ENCODE measurements around the gene KNDC1. TPM values are rescaled to one million over a fixed set of nuclear protein-coding genes. Genes with fewer than 3 reads are reported as not detected.

Gene KNDC1
- total and polyA plus RNA-seq, 2 donors (not counting 1 experiment from before 2014, with no cell fraction given), result 0.17 to 0.45 TPM

DNA sequence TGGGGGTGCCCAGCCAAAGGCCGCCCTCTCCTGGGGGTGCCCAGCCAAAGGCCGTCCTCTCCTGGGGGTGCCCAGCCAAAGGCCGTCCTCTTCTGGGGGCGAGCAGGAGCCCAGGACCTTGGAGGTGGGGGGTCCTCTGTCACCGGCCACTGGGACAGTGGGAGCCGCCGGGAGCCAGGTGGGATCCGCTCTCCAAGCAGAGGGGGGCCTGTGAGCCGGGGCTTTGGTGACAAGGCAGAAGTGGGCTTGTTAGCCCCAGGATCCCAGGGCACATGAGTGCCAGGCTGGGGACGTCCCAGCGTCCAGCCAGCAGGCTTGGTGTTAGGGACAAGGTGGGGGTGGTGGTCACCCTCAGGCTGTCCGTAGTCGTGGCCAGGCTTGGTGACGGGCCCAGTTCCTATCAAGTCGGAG is 40.6 kb downstream of the KNDC1 start:
- no peak overlapping the region for H3K4me3 Mint-ChIP-seq
- H3K4me1 Mint-ChIP-seq, result no peaks in the 10 kb centered on the region
- Histone ChIP-seq H3K4me1 (ENCODE audit: control insufficient read depth in 2 of 2, insufficient read depth in 2 of 2, low read length in 2 of 2) (no peaks in the 10 kb centered on the region), H3K4me3 (ENCODE audit: control extremely low read depth in 1 of 5, extremely low read depth in 1 of 5, insufficient read depth in 1 of 5, low read depth in 2 of 5, low read length in 4 of 5) (no peak overlapping the region), H3K9me3 (ENCODE audit: control extremely low read depth in 1 of 3, control insufficient read depth in 2 of 3, insufficient read depth in 1 of 3, low read length in 2 of 3) (no peaks in the 10 kb centered on the region), H2AFZ (ENCODE audit: insufficient read depth, low read depth, low read length, poor library complexity, severe bottlenecking) (no peak overlapping the region), H3K4me2 (replicated peaks; ENCODE audit: low read depth, low read length, poor library complexity, severe bottlenecking) (no peak overlapping the region), H3K9ac (ENCODE audit: low read length) (no peak overlapping the region), H3K27ac (ENCODE audit: low read length in 2 of 2) (no peak overlapping the region), H3K79me2 (ENCODE audit: control insufficient read depth, insufficient read depth, low read length) (no peaks in the 10 kb centered on the region), H3K27me3 (replicated peaks in 1 of 4; ENCODE audit: control extremely low read depth in 1 of 4, control insufficient read depth in 3 of 4, insufficient read depth in 4 of 4, low read length in 3 of 4) (no peaks in the 10 kb centered on the region), H4K20me1 (ENCODE audit: control insufficient read depth, insufficient read depth, low read length, poor library complexity, severe bottlenecking) (no peaks in the 10 kb centered on the region), H3K36me3 (replicated peaks in 1 of 2; ENCODE audit: control extremely low read depth in 1 of 2, control insufficient read depth in 1 of 2, extremely low read depth in 1 of 2, insufficient read depth in 2 of 2, low read length in 1 of 2) (no peaks in the 10 kb centered on the region)
- TF ChIP-seq, protein P1, sequence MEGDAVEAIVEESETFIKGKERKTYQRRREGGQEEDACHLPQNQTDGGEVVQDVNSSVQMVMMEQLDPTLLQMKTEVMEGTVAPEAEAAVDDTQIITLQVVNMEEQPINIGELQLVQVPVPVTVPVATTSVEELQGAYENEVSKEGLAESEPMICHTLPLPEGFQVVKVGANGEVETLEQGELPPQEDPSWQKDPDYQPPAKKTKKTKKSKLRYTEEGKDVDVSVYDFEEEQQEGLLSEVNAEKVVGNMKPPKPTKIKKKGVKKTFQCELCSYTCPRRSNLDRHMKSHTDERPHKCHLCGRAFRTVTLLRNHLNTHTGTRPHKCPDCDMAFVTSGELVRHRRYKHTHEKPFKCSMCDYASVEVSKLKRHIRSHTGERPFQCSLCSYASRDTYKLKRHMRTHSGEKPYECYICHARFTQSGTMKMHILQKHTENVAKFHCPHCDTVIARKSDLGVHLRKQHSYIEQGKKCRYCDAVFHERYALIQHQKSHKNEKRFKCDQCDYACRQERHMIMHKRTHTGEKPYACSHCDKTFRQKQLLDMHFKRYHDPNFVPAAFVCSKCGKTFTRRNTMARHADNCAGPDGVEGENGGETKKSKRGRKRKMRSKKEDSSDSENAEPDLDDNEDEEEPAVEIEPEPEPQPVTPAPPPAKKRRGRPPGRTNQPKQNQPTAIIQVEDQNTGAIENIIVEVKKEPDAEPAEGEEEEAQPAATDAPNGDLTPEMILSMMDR (IDR thresholded peaks at IDR 0.05), result no peak
- TF ChIP-seq EZH2 (IDR thresholded peaks at IDR 0.05; ENCODE audit: borderline replicate concordance, insufficient read depth, low read depth, low read length, poor library complexity, severe bottlenecking), result no peak
- POLR2A ChIA-PET, result no interaction called here
- CTCF ChIA-PET, result no interaction called here
- H3K27ac Mint-ChIP-seq, result no peak overlapping the region
- intact Hi-C loops (cut with micrococcal nuclease), result no loop called here
- 89% methylated on average over 15 of the region's 15 CpGs for WGBS (ENCODE audit: insufficient coverage)
- H3K9me3 Mint-ChIP-seq (ENCODE audit: insufficient read depth), result no peaks in the 10 kb centered on the region
- no peak for DNase-seq
- ATAC-seq (ENCODE audit: low read depth), result no peak
- no peaks in the 10 kb centered on the region for H3K27me3 Mint-ChIP-seq

DNA sequence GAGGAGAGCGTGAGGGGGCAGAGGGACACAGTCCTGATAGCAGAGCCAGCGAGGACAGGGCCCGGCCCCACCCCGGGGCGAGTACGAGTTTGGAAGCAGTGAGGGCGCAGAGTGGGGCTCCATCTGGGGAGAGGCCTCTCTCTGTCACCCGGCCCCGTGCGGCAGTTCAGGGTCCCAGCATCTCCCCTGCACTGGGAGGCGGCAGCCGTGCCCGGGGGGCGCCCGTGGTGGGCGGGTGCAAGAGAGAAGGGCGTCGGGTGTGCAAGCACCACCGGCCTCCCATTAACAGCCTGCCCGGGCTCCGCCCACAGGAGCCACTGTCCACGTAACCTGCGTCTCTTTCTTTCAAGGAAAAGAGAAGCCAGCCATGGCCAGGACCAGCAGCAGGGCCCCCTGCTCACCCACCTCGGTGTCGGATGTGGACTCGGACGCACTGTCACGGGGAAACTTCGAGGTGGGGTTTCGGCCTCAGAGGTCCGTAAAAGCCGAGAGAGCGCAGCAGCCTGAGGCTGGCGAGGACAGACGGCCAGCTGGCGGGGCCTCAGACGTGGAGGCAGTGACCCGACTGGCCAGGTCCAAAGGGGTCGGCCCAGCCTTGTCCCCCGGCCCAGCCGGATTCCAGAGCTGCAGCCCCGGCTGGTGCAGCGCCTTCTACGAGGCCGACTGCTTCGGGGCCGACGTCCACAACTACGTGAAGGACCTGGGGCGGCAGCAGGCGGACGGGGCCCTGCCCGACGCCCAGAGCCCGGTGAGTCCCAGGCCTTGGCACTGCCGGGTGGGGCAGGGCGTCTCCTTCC is 41.3 kb downstream of the KNDC1 start:
- Histone ChIP-seq H3K27me3 (replicated peaks in 1 of 4; ENCODE audit: control extremely low read depth in 1 of 4, control insufficient read depth in 3 of 4, insufficient read depth in 4 of 4, low read length in 3 of 4) (no peaks in the 10 kb centered on the region), H3K4me1 (ENCODE audit: control insufficient read depth in 2 of 2, insufficient read depth in 2 of 2, low read length in 2 of 2) (no peaks in the 10 kb centered on the region), H3K36me3 (replicated peaks in 1 of 2; ENCODE audit: control extremely low read depth in 1 of 2, control insufficient read depth in 1 of 2, extremely low read depth in 1 of 2, insufficient read depth in 2 of 2, low read length in 1 of 2) (no peaks in the 10 kb centered on the region), H3K4me3 (ENCODE audit: control extremely low read depth in 1 of 5, extremely low read depth in 1 of 5, insufficient read depth in 1 of 5, low read depth in 2 of 5, low read length in 4 of 5) (no peak overlapping the region), H3K9me3 (ENCODE audit: control extremely low read depth in 1 of 3, control insufficient read depth in 2 of 3, insufficient read depth in 1 of 3, low read length in 2 of 3) (no peaks in the 10 kb centered on the region), H4K20me1 (ENCODE audit: control insufficient read depth, insufficient read depth, low read length, poor library complexity, severe bottlenecking) (no peaks in the 10 kb centered on the region), H2AFZ (ENCODE audit: insufficient read depth, low read depth, low read length, poor library complexity, severe bottlenecking) (no peak overlapping the region), H3K79me2 (ENCODE audit: control insufficient read depth, insufficient read depth, low read length) (no peaks in the 10 kb centered on the region), H3K9ac (ENCODE audit: low read length) (no peak overlapping the region), H3K4me2 (replicated peaks; ENCODE audit: low read depth, low read length, poor library complexity, severe bottlenecking) (no peak overlapping the region), H3K27ac (ENCODE audit: low read length in 2 of 2) (no peak overlapping the region)
- no peaks in the 10 kb centered on the region for H3K9me3 Mint-ChIP-seq (ENCODE audit: insufficient read depth)
- ATAC-seq (ENCODE audit: low read depth) (no peak), DNase-seq (no peak)
- no peak overlapping the region for H3K4me3 Mint-ChIP-seq
- no peak overlapping the region for H3K27ac Mint-ChIP-seq
- WGBS (ENCODE audit: insufficient coverage), result 94% methylated on average over 57 of the region's 57 CpGs
- ChIA-PET CTCF (no interaction called here), POLR2A (no interaction called here)
- H3K27me3 Mint-ChIP-seq, result no peaks in the 10 kb centered on the region
- TF ChIP-seq, protein P1 (IDR thresholded peaks at IDR 0.05), result no peak
- no peak for TF ChIP-seq EZH2 (IDR thresholded peaks at IDR 0.05; ENCODE audit: borderline replicate concordance, insufficient read depth, low read depth, low read length, poor library complexity, severe bottlenecking)
- intact Hi-C loops (cut with micrococcal nuclease), result no loop called here
- no peaks in the 10 kb centered on the region for H3K4me1 Mint-ChIP-seq
